ENCODE measurements around the gene CBLL2.

Gene CBLL2

GRCh38 chrX:22310779-22311178 is 38.1 kb downstream of the CBLL2 start:
- Histone ChIP-seq H2AFZ (ENCODE audit: low read depth, low read length) (no peak overlapping the region), H3K9me3 (ENCODE audit: low read length) (no peaks in the 10 kb centered on the region), H3K4me1 (ENCODE audit: insufficient read depth, low read length) (no peaks in the 10 kb centered on the region), H3K4me3 (ENCODE audit: low read length) (no peak overlapping the region), H3K27me3 (ENCODE audit: insufficient read depth, low read length) (no peaks in the 10 kb centered on the region), H3K36me3 (ENCODE audit: insufficient read depth, low read length) (no peaks in the 10 kb centered on the region)

- Histone ChIP-seq H3K4me1 (ENCODE audit: insufficient read depth, low read length) (no peaks in the 10 kb centered on the region), H3K4me3 (ENCODE audit: low read length) (no peak overlapping the region)
Measured at GRCh38 chrX:22313766-22314165, 41.1 kb downstream of the CBLL2 start.

GRCh38 chrX:22314211-22314610 is 41.5 kb downstream of the CBLL2 start:
- Histone ChIP-seq H2AFZ (ENCODE audit: low read depth, low read length) (no peak overlapping the region), H3K36me3 (ENCODE audit: insufficient read depth, low read length) (no peaks in the 10 kb centered on the region), H3K9me3 (ENCODE audit: low read length) (no peaks in the 10 kb centered on the region), H3K27me3 (ENCODE audit: insufficient read depth, low read length) (no peaks in the 10 kb centered on the region), H3K4me3 (ENCODE audit: low read length) (no peak overlapping the region), H3K4me1 (ENCODE audit: insufficient read depth, low read length) (no peaks in the 10 kb centered on the region)

More at GRCh38 chrX:22313766-22314165, 41.1 kb downstream of the CBLL2 start:
- Histone ChIP-seq H3K36me3 (ENCODE audit: insufficient read depth, low read length) (no peaks in the 10 kb centered on the region), H2AFZ (ENCODE audit: low read depth, low read length) (no peak overlapping the region), H3K27me3 (ENCODE audit: insufficient read depth, low read length) (no peaks in the 10 kb centered on the region), H3K9me3 (ENCODE audit: low read length) (no peaks in the 10 kb centered on the region)

- H3K36me3 ChIP-seq (ENCODE audit: insufficient read depth, low read length): no peaks in the 10 kb centered on the region
- H3K4me1 ChIP-seq (ENCODE audit: insufficient read depth, low read length): no peaks in the 10 kb centered on the region
- no peaks in the 10 kb centered on the region for H3K27me3 ChIP-seq (ENCODE audit: insufficient read depth, low read length)
Measured at GRCh38 chrX:22314692-22315091, 42.0 kb downstream of the CBLL2 start.

GRCh38 chrX:22315151-22315550 is 42.4 kb downstream of the CBLL2 start:
- Histone ChIP-seq H3K4me3 (ENCODE audit: low read length) (no peak overlapping the region), H3K27me3 (ENCODE audit: insufficient read depth, low read length) (no peaks in the 10 kb centered on the region), H3K4me1 (ENCODE audit: insufficient read depth, low read length) (no peaks in the 10 kb centered on the region), H3K36me3 (ENCODE audit: insufficient read depth, low read length) (no peaks in the 10 kb centered on the region), H2AFZ (ENCODE audit: low read depth, low read length) (no peak overlapping the region), H3K9me3 (ENCODE audit: low read length) (no peaks in the 10 kb centered on the region)

More at GRCh38 chrX:22314692-22315091, 42.0 kb downstream of the CBLL2 start:
- Histone ChIP-seq H3K9me3 (ENCODE audit: low read length) (no peaks in the 10 kb centered on the region), H3K4me3 (ENCODE audit: low read length) (no peak overlapping the region), H2AFZ (ENCODE audit: low read depth, low read length) (no peak overlapping the region)

GRCh38 chrX:22320236-22320873 is 47.6 kb downstream of the CBLL2 start:
- no peaks in the 10 kb centered on the region for H3K9me3 ChIP-seq (ENCODE audit: low read length)
- no peak overlapping the region for H2AFZ ChIP-seq (ENCODE audit: low read depth, low read length)
- peaks cover 4% of the 10 kb centered on the region for H3K27me3 ChIP-seq (ENCODE audit: insufficient read depth, low read length)
- no peaks in the 10 kb centered on the region for H3K4me1 ChIP-seq (ENCODE audit: insufficient read depth, low read length)
- H3K36me3 ChIP-seq (ENCODE audit: insufficient read depth, low read length): no peaks in the 10 kb centered on the region
- no peak overlapping the region for H3K4me3 ChIP-seq (ENCODE audit: low read length)

- H3K4me1 ChIP-seq (ENCODE audit: insufficient read depth, low read length): no peaks in the 10 kb centered on the region
- H3K27me3 ChIP-seq (ENCODE audit: insufficient read depth, low read length): peaks cover 7% of the 10 kb centered on the region
- no peak overlapping the region for H2AFZ ChIP-seq (ENCODE audit: low read depth, low read length)
- H3K36me3 ChIP-seq (ENCODE audit: insufficient read depth, low read length): no peaks in the 10 kb centered on the region
- no peaks in the 10 kb centered on the region for H3K9me3 ChIP-seq (ENCODE audit: low read length)
- H3K4me3 ChIP-seq (ENCODE audit: low read length): no peak overlapping the region
Measured at GRCh38 chrX:22323541-22323940, 50.8 kb downstream of the CBLL2 start.

Measured in neuron (in vitro differentiated cells).